AG09319 (cell line): Measurements from ENCODE around the gene TMEM50A.

ENCODE experiments used
- DNase-seq: peaks from one replicate; pipeline ENCODE4 v3.0.0-alpha.2; 2010; ENCODE audit warnings: low read depth; ENCODE audit errors: extremely low read depth
- CTCF ChIP-seq: IDR thresholded peaks from 2 replicates; pipeline ENCODE4 v1.5.1; 2011; ENCODE audit warnings: low read depth, mild to moderate bottlenecking, inconsistent platforms, low read length, moderate library complexity

TMEM50A gene

GRCh38 chr1:25343872-25344271 is 5.7 kb downstream of the TMEM50A start:
- peak; percentile 82 for DNase-seq
- TF ChIP-seq CTCF, result no peak

GRCh38 chr1:25347556-25347955 is 9.4 kb downstream of the TMEM50A start:
- no peak for TF ChIP-seq CTCF

GRCh38 chr1:25349606-25350005 is 11.5 kb downstream of the TMEM50A start:
- DNase-seq, result no peak
- no peak for TF ChIP-seq CTCF

More at GRCh38 chr1:25347556-25347955, 9.4 kb downstream of the TMEM50A start:
- no peak for DNase-seq

GRCh38 chr1:25355841-25356395 is 17.8 kb downstream of the TMEM50A start:
- no peak for TF ChIP-seq CTCF
- no peak for DNase-seq

- no peak for TF ChIP-seq CTCF
- no peak for DNase-seq
Measured at GRCh38 chr1:25356441-25356840, 18.3 kb downstream of the TMEM50A start.

- TF ChIP-seq CTCF, result no peak
- DNase-seq, result no peak
Measured at GRCh38 chr1:25356848-25357247, 18.7 kb downstream of the TMEM50A start.

- DNase-seq, result no peak
Measured at GRCh38 chr1:25360596-25361581, 22.8 kb downstream of the TMEM50A start.

More at GRCh38 chr1:25360596-25361581, 22.8 kb downstream of the TMEM50A start:
- TF ChIP-seq CTCF, result no peak
